Fibroblast of lung (primary cell): ENCODE data around the gene TFAM. TPM values are rescaled to one million over a fixed set of nuclear protein-coding genes. Genes with fewer than 3 reads are reported as not detected.

Experiments
- DNase-seq, 2 donors: peaks; one replicate each; pipeline versions ENCODE4 v3.0.0 to v3.0.0-alpha.2; 2010; ENCODE audit warnings: low read depth in 2 of 2
- H2AFZ ChIP-seq: 2 replicates; pipeline ENCODE4 v1.5.1; 2012; ENCODE audit warnings: low read length, control low read depth, inconsistent platforms
- H3K27ac ChIP-seq: 2 replicates; pipeline ENCODE4 v1.5.1; 2011; ENCODE audit warnings: low read length, control low read depth; ENCODE audit not compliant: insufficient read depth
- H3K27me3 ChIP-seq: 2 replicates; pipeline ENCODE4 v1.5.1; 2011; ENCODE audit warnings: mild to moderate bottlenecking, low read length; ENCODE audit not compliant: control insufficient read depth, insufficient read depth
- H3K36me3 ChIP-seq: 2 replicates; pipeline ENCODE4 v1.5.1; 2011; ENCODE audit warnings: low read length; ENCODE audit not compliant: control insufficient read depth, insufficient read depth
- H3K4me1 ChIP-seq: 2 replicates; pipeline ENCODE4 v1.5.1; 2011; ENCODE audit warnings: low read length; ENCODE audit not compliant: control insufficient read depth, insufficient read depth; ENCODE audit errors: extremely low read depth
- H3K4me2 ChIP-seq: 2 replicates; pipeline ENCODE4 v1.5.1; 2011; ENCODE audit warnings: low read length, control low read depth; ENCODE audit not compliant: insufficient read depth; ENCODE audit errors: extremely low read depth
- H3K4me3 ChIP-seq, 4 experiments: fragments of 200-600 bp in 1 of 4; sonication (generic) in 1 of 4; replicated peaks in 1 of 4; 2 replicates each; pipeline ENCODE4 v1.5.1; 2011 to 2016; ENCODE audit warnings: low read length in 4 of 4, low read depth in 3 of 4, mild to moderate bottlenecking in 3 of 4, control low read depth in 2 of 4, inconsistent platforms in 1 of 4, mixed read lengths in 1 of 4; ENCODE audit not compliant: insufficient read depth in 1 of 4; ENCODE audit errors: control extremely low read depth in 1 of 4
- H3K79me2 ChIP-seq: 2 replicates; pipeline ENCODE4 v1.5.1; 2012; ENCODE audit warnings: mild to moderate bottlenecking, low read length, inconsistent platforms; ENCODE audit not compliant: control insufficient read depth, insufficient read depth
- H3K9ac ChIP-seq: 2 replicates; pipeline ENCODE4 v1.5.1; 2011; ENCODE audit warnings: mild to moderate bottlenecking, low read length, control low read depth; ENCODE audit not compliant: insufficient read depth
- H3K9me3 ChIP-seq: 2 replicates; pipeline ENCODE4 v1.5.1; 2012; ENCODE audit warnings: low read depth, low read length; ENCODE audit not compliant: control insufficient read depth, insufficient read depth
- H4K20me1 ChIP-seq: 2 replicates; pipeline ENCODE4 v1.5.1; 2011; ENCODE audit warnings: low read length; ENCODE audit not compliant: control insufficient read depth, insufficient read depth; ENCODE audit errors: extremely low read depth
- EZH2 ChIP-seq: IDR thresholded peaks from 2 replicates; pipeline ENCODE4 v1.5.1; 2012; ENCODE audit warnings: low read length, control low read depth, mild to moderate bottlenecking; ENCODE audit errors: missing control alignments
- polyA plus RNA-seq, 2 donors: library from polyadenylated mRNA; depleted of rRNA in 1 of 2; stranded (reverse) in 1 of 2; unstranded in 1 of 2; fragments of >200 nt; gene quantifications; 2 replicates each; pipeline ENCODE4 v1.2.1, GENCODE V29; 2011 to 2012; ENCODE audit warnings: missing spikeins in 1 of 2
- total RNA-seq: library from RNA; depleted of rRNA; stranded (reverse); fragments of >200 nt; gene quantifications from 2 replicates; pipeline ENCODE4 v1.2.1, GENCODE V29; 2014
- TF ChIP-seq, protein P1 (sequence below), 2 donors: IDR thresholded peaks in 1 of 2; conservative IDR thresholded peaks in 1 of 2; 1 replicate in 1 of 2; 2 replicates in 1 of 2; pipeline ENCODE4 v1.5.1; 2011 to 2012; ENCODE audit warnings: low read length in 2 of 2, control low read depth in 1 of 2, inconsistent platforms in 1 of 2, low read depth in 1 of 2, mild to moderate bottlenecking in 1 of 2

The TFAM gene
- total and polyA plus RNA-seq, 2 donors (not counting 1 experiment from before 2014, with no cell fraction given), result 14.9 to 21.1 TPM

DNA sequence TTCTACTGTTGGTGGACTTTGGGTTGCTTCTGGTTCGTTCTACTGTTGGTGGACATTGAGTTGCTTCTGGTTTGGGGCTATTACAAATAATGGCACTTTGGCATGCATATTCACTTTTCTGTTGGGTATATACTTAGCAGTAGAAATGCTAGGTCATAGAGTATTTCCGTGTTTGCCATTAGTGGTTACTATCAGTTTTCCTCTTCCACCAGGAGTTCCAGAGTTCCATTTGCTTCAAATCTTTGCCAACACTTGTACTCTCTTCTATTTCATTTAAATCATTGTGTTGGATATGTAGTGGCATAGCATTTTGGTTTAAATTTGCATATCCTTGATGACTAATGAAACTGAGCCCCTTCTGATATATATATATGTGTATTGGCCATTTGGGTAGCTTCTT is 35.2 kb upstream of the TFAM start:
- Histone ChIP-seq H3K79me2 (peaks cover 2% of the 10 kb centered on the region), H3K27ac (no peak overlapping the region), H3K27me3 (no peaks in the 10 kb centered on the region), H3K4me1 (no peaks in the 10 kb centered on the region), H3K9ac (no peak overlapping the region), H2AFZ (no peak overlapping the region), H4K20me1 (no peaks in the 10 kb centered on the region), H3K36me3 (no peaks in the 10 kb centered on the region), H3K4me2 (no peak overlapping the region), H3K9me3 (no peaks in the 10 kb centered on the region), H3K4me3 (no peak overlapping the region)
- DNase-seq, result no peak
- TF ChIP-seq, protein P1, sequence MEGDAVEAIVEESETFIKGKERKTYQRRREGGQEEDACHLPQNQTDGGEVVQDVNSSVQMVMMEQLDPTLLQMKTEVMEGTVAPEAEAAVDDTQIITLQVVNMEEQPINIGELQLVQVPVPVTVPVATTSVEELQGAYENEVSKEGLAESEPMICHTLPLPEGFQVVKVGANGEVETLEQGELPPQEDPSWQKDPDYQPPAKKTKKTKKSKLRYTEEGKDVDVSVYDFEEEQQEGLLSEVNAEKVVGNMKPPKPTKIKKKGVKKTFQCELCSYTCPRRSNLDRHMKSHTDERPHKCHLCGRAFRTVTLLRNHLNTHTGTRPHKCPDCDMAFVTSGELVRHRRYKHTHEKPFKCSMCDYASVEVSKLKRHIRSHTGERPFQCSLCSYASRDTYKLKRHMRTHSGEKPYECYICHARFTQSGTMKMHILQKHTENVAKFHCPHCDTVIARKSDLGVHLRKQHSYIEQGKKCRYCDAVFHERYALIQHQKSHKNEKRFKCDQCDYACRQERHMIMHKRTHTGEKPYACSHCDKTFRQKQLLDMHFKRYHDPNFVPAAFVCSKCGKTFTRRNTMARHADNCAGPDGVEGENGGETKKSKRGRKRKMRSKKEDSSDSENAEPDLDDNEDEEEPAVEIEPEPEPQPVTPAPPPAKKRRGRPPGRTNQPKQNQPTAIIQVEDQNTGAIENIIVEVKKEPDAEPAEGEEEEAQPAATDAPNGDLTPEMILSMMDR (conservative IDR thresholded peaks at IDR 0.05 in 1 of 2, IDR thresholded peaks at IDR 0.05 in 1 of 2; ENCODE audit: low read depth in 1 of 2, low read length in 2 of 2), result no peak
- TF ChIP-seq EZH2, result no peak

DNA sequence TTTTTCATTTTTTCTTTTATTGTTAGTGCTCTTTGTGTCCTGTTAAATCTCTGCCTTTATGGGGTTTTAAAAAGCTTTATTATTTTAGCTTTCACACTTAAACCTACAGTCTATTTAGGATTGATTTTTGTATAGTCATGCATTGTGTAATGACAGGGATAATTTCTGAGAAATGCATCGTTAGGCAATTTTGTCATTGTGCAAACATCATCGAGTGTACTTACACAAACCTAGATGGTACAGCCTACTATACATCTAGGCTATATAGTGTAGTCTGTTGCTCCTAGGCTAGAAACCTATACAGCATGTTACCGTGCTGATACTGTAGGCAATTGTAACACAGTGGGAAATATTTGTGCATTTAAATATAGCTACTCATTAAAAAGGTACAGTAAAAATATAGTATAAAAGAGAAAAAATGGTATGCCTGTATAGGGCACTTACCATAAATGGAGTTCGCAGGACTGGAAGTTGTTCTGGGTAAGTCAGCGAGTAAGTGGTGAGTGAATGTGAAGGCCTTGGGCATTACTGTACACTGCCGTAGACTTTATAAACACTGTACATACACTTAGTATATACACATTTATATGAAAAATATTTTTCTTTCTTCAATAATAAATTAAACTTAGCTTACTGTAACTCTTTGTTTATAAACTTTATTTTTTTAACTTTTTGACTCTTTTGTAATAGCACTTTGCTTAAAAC is 34.4 kb upstream of the TFAM start:
- H4K20me1 ChIP-seq, result no peaks in the 10 kb centered on the region
- TF ChIP-seq EZH2, result no peak
- H3K36me3 ChIP-seq, result no peaks in the 10 kb centered on the region
- H3K9me3 ChIP-seq, result no peaks in the 10 kb centered on the region
- no peaks in the 10 kb centered on the region for H3K27me3 ChIP-seq
- peaks cover 2% of the 10 kb centered on the region for H3K79me2 ChIP-seq
- H3K4me2 ChIP-seq, result no peak overlapping the region
- H3K9ac ChIP-seq, result no peak overlapping the region
- no peak for DNase-seq
- H3K4me3 ChIP-seq, result no peak overlapping the region
- H2AFZ ChIP-seq, result no peak overlapping the region
- H3K4me1 ChIP-seq, result no peaks in the 10 kb centered on the region
- no peak overlapping the region for H3K27ac ChIP-seq

DNA sequence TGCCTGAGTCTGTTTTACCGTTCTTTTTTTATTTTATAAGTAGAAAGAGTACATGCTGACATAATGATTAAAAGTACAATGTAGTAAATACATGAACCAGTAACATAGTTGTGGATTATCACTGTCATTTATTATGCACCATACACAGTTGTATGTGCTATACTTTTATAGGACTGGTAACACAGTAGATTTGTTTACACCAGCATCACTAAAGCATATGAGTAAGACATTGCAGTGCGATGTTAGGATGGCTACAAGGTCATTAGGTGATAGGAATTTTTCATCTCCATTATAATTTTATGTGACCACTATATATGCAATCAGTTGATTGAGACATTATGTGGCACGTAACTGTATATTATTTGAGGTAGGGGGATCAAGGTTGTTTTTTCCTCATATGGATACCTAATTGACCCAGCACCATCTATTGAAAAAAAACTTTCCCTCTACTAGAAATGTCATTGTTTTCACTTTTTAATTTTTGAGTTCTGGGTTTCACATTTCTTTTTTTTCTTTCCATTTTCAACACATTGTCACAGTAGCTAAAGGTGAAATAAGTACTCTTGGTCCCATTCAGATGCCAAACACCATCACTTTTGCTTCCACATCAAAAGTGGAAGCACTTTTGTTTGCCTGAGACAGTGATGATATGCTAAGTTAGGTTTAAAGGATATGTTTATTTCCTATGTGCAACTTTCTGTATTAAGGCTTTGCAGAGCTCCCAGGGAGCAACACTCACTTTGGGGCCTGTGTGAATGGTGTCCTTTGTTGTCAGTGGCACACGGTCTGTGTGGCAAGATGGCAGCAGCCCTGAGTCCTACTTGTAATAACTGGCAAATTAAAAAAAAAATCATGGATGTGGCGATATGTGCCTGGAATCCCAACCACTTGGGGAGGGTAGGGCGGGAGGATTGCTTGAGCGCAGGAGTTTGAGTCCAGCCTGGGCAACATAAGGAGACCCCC is 33.3 kb upstream of the TFAM start:
- Histone ChIP-seq H3K27me3 (no peaks in the 10 kb centered on the region), H3K9me3 (no peaks in the 10 kb centered on the region), H3K36me3 (no peaks in the 10 kb centered on the region), H3K4me2 (no peak overlapping the region), H4K20me1 (no peaks in the 10 kb centered on the region), H2AFZ (no peak overlapping the region), H3K79me2 (peaks cover 2% of the 10 kb centered on the region), H3K4me3 (no peak overlapping the region), H3K9ac (no peak overlapping the region), H3K4me1 (no peaks in the 10 kb centered on the region), H3K27ac (no peak overlapping the region)
- DNase-seq, result no peak
- TF ChIP-seq EZH2, result no peak
- TF ChIP-seq, protein P1 (conservative IDR thresholded peaks at IDR 0.05 in 1 of 2, IDR thresholded peaks at IDR 0.05 in 1 of 2; ENCODE audit: low read depth in 1 of 2, low read length in 2 of 2), result no peak
